Sigmoid colon (tissue), 4 donors: ENCODE results near the gene ERMAP.
"Not testable (repeated sequence)": the region's sequence is repeated elsewhere in the genome, so short reads cannot be mapped to it uniquely, and the experiment has no call there.

Source experiments
- CTCF ChIP-seq, 4 experiments: fragments of 450-650 bp in 3 of 4; fragments of 200-600 bp in 1 of 4; IDR thresholded peaks; one replicate each; pipeline ENCODE4 v1.5.1; 2016 to 2019; ENCODE audit warnings: antibody characterized with exemption in 4 of 4, mild to moderate bottlenecking in 3 of 4, moderate library complexity in 2 of 4
- POLR2A ChIP-seq, 2 donors: fragments of 450-650 bp; IDR thresholded peaks; one replicate each; pipeline ENCODE4 v1.6.1; 2016; ENCODE audit warnings: antibody characterized with exemption in 2 of 2, mild to moderate bottlenecking in 2 of 2, moderate library complexity in 2 of 2
- POLR2AphosphoS5 ChIP-seq, 4 donors: sonication (generic); formaldehyde crosslinking; IDR thresholded peaks; one replicate each; pipeline ENCODE4 v1.6.1; 2017; ENCODE audit warnings: antibody characterized with exemption in 4 of 4

GRCh38 chr1:42856554-42856953 lies 39.6 kb downstream of the ERMAP start:
- TF ChIP-seq CTCF, POLR2AphosphoS5, POLR2A (IDR thresholded peaks at IDR 0.05): not testable (repeated sequence)
